NCI-H1417 (cell line): ENCODE results near the gene ITPR3.
"Not testable (repeated sequence)": the region's sequence is repeated elsewhere in the genome, so short reads cannot be mapped to it uniquely, and the experiment has no call there.

Source experiments
- DNase-seq, 3 experiments: peaks; one replicate each; lab custom pipeline; 2025; lab: John Stamatoyannopoulos, UW

Gene ITPR3

GRCh38 chr6:33613795-33614168 is 7.3 kb upstream of the ITPR3 start:
- DNase-seq, result no peak

GRCh38 chr6:33616113-33616512 is 5.0 kb upstream of the ITPR3 start:
- no peak for DNase-seq

DNA sequence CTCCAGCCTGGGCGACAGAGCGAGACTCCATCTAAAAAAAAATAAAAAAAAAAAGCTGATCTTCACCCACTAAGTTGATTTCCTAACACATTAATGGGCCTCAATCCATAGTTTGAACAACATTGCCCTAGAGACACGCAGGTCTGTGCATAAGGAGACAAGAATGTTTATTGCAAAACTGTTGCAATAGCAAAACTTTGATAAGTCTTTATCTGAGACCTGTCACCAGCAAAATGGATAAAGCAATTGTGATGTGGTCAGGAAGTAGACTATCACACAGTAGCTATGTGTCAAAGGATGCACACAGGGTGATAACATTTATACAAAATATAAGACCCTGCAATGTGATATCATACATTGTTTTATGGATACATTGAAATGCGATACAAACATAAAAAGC is 4.2 kb upstream of the ITPR3 start:
- DNase-seq, result no peak

GRCh38 chr6:33619166-33619840 is 1.8 kb upstream of the ITPR3 start:
- DNase-seq, result peak in 1 of 3 experiments; percentile 32

DNA sequence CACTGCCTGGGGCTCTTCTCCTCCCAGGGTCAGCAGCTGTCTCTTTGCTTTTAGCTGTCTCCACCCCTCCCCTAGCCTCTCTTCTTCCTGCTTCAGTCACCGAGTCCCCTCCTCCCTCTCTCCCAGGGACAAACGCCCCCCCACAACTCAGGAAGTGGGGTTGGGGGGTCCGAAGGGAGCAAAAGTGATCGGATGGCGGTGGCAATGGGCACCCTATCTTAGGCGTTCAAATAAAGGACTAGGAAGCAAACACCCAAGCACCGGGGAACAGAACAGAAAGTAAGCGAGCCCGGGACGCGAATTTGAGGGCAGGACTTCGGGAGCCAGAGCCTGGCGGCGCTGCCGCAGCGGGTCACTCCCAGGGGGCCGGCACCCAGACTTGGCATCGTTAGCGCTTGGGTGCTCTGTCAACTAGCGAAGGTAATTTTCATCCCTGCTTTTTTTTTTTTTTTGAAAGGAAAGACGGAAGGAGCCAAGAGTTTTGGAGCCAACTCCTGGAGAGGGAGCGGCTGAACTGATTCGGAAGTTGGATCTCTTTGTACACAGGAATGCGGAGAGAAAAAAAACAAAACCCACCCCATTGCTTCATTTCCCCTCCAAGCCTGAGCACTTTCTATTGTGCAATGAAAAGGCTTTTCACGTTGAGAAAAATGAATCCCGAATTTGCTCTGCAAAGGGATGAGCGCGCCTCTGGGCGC is 815 bp upstream of the ITPR3 start:
- peak in 2 of 3 experiments; percentile 41 to 69 for DNase-seq

GRCh38 chr6:33621711-33622388 is 728 bp downstream of the ITPR3 start:
- DNase-seq, result peak; percentile 64 to 88 (median 82)

DNA sequence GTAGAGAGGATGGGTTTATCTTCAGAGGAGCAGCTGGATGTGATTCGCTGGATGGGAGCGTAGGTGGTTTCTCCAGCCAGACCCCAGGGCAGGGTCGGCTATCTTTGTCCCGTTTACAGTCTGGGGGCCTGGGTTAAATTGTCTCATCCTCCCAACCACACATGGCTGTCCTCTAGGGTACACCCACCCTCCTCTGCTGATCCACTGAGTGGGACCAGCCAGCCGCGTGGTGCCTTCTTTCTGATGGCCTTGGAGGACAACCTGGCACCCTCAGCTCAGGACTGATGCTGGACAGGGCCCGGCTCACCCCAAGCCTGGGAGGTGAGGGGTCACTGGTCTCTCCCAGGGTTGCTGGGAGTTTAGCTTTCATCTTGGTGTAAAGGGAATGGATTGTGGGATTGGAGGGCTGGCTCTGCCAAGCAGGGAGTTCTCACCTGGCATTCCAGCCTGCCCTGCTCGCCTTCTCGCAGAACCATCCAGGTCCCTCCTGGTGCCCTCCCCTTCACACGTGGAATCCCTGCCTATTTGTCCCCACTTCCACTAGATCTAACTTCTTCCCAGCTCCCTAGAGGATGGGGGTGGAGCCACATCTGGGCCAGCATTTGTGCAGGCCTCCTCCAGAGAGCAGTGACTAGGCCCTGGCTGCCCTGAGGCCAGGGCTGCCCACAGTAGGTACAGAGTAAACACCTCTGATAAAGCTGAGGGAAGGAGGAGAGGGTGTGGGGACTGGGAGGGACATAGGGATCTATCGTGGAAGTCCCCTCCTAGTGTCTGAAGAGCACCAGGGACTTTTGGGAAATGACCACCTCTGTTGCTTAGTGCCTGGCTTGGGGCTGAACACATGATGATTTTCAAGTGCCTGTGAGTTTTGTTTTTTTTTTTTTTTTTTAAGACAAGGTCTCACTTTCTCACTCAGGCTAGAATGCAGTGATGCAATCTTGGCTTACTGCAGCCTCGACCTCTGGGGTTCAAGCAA is 1.6 kb downstream of the ITPR3 start:
- DNase-seq, result peak in 2 of 3 experiments; percentile 12 to 26

- DNase-seq, result peak in 1 of 3 experiments; percentile 26
Measured at GRCh38 chr6:33623895-33624381, 2.8 kb downstream of the ITPR3 start.

- DNase-seq, result no peak
Measured at GRCh38 chr6:33624856-33625255, 3.7 kb downstream of the ITPR3 start.

DNA sequence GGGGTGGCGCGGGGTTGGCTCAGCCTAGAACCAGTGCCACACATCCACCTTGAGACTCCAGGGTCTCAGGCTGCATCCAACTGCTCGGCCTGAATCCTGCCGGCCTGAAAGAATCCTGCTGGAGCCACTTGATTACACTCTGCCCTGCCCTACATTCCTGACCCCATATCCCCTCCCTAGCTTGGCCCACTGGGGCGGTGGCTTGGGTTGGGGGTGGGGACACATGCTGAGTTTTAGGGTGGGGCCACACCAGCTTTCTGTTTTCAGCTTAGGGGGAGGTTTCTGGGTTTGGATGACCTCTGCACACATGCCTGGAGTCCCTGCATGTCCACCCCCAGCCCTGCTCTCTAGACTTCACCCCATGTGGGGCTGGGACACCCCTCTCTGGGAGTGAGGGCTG is 6.8 kb downstream of the ITPR3 start:
- DNase-seq, result no peak

DNA sequence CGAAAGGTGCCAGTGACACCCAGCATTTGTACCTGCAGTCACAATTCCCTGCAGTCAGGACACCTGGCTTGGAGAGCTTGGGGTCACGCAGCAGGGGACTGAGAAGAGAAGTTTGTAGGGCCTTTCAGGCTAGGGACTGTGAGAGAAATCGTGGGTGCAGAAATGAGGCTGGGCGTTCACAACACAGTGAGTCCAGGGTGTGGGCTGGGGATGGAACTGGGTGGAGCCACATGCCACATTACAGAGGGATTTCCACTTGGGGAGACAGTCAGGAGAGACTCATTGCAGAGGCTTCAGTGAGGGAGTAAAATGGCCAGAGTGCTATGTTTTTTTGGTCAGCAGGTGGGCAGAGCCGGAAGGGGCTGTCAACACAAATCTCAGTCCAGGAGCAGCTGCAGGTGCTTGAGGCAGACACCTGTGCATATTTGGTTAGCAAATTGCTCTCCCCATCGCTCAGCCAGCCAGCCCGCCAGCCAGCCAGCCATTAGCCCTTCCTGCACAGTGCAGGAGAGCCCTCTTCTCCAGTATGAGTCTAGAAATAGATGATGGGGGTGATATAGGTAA is 7.4 kb downstream of the ITPR3 start:
- peak; percentile 81 to 95 (median 86) for DNase-seq

DNA sequence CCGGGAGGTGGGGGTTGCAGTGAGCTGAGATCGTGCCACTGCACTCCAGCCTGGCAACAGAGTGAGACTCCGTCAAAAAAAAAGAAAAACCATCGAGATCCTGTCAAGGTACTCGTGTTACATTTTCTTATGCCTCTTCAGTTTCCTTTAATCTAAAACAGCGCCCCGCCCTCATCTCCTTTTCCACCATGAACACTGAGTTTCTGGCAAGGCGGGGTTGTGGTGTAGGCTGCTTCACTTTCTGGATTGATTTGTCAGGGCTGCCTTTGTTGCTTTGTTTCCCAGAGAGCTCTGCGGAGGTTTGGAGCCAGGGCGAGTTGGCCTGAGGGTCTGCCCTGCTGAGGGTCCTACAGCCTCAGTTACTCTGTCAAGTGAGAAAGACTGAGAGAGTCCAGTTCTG is 8.9 kb downstream of the ITPR3 start:
- DNase-seq, result peak in 1 of 3 experiments; percentile 79

- DNase-seq, result not testable (repeated sequence)
Measured at GRCh38 chr6:33631521-33631920, 10.4 kb downstream of the ITPR3 start.

- no peak for DNase-seq
Measured at GRCh38 chr6:33631971-33632557, 10.9 kb downstream of the ITPR3 start.

GRCh38 chr6:33632558-33633039 is 11.5 kb downstream of the ITPR3 start:
- DNase-seq, result peak; percentile 8 to 28 (median 18)

DNA sequence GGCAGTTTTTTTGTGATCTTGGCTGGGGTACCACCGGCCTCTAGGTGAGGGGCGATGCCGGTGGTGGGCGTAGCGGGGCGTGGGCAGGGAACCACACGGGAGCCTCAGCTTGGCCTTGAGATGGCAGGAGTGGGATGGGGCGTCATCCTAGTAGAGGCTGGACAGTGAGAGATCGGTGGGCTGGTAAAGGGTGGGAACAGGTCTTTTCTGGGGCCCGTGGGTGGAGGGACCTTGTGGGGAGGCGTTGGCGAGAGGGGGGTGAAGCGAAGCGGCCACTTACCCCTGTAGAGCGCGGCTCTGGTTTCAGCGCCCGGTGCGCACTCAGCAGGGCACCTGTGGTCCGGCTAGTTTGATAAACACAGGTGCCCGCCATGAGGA is 12.0 kb downstream of the ITPR3 start:
- no peak for DNase-seq

DNA sequence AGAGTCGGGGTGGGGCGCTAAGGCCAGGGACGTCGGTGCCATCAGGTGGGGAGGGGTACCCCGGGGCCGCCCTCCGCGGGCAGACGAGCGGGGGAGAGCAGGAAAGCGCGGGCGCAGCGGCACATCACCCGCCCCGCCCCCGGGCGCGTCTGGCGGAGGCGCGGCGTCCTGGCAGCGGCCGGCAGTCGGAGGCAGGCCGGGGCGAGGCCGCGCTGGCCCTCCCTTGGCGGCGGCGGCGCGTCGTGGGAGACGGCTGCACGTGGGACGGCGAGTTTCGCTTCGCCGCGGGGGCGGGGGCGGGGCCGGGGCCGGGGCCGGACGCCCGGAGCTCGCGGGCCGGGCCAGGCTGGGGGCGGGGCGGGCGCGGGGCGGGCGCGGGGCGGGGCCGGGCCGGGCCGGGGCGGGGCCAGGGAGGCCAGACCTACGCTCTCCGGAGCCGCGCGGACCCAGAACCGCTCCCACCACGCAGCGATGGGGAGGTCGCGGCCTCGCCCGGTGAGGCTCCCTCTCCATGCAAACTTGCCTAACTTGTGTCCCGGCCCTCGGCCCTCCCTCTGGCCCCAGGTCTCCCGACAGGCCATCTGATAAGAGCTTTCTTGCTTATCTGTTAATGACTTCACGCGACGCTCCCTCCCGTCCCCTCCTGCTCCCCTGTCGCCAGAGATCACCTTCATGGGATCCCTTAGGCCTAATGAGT is 12.5 kb downstream of the ITPR3 start:
- peak; percentile 62 to 76 (median 73) for DNase-seq

DNA sequence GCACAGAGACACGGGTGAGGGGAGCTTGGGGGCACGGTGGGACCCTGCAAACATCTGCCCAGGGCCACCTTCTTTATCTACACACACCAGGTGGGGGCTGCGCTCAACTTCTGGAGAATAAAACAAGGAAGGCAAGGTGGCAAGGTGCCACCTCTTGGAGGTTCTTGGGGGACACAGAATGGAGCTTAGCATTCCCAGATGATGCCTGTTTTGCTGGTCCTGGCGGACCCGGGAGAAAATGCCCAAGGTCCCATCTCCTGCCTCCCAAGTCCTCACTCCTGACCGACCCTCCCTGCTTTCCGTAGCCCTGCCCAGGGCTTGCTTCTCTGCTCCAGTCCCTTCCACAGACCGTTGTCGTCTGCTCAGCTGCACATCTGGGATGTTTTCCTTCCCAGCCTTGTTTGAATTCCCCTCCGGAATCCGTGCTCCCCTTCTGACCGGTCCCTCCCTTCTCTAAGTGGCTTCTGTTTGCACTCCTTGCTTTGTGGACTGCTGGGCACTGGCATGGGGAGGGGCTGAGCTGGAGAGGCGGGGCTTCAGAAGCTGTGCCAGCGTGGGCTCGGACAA is 13.1 kb downstream of the ITPR3 start:
- peak in 2 of 3 experiments; percentile 44 to 74 for DNase-seq

DNA sequence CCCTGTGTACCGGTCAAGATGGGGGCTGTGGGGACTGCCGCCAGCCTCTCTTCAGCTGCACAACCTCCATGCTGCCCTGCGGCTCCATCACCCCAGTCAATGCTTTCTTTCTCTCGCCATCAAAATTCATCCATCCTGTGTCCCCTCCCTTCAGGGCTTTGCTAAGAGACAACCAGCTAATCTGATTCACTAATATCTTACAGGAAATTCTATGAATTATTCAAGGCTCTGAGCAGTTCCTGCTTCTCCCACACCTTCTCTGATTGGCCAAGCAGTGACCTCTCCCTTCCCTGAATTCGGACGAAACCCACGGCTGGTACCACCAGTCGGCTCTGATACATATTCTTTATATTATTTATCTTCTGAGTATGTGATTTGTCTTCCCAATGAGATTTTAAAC is 13.8 kb downstream of the ITPR3 start:
- no peak for DNase-seq

- DNase-seq, result no peak
Measured at GRCh38 chr6:33636655-33637054, 15.5 kb downstream of the ITPR3 start.
